Measurements from ENCODE around the gene EPHA1. TPM values are rescaled to one million over a fixed set of nuclear protein-coding genes. Genes with fewer than 3 reads are reported as not detected.

Gene EPHA1
- total RNA-seq, 1 donor from 2014 or later: 4.7 TPM

- H3K36me3 Mint-ChIP-seq (ENCODE audit: unreplicated experiment): no peaks in the 10 kb centered on the region
- TF ChIP-seq CTCF (IDR thresholded peaks at IDR 0.05; ENCODE audit: partially characterized antibody, unreplicated experiment): no peak
- DNase-seq: no peak
- H3K27ac Mint-ChIP-seq (ENCODE audit: unreplicated experiment): no peak overlapping the region
- H3K4me3 Mint-ChIP-seq (ENCODE audit: unreplicated experiment): no peak overlapping the region
- H3K27me3 Mint-ChIP-seq (ENCODE audit: unreplicated experiment): no peaks in the 10 kb centered on the region
- peaks cover 1% of the 10 kb centered on the region for H3K9me3 Mint-ChIP-seq (ENCODE audit: unreplicated experiment)
- no peaks in the 10 kb centered on the region for H3K4me1 Mint-ChIP-seq (ENCODE audit: low read depth, unreplicated experiment)
Observed at GRCh38 chr7:143455491-143455890, 46.8 kb upstream of the EPHA1 start.

GRCh38 chr7:143454091-143454680 is 45.5 kb upstream of the EPHA1 start:
- H3K27ac Mint-ChIP-seq (ENCODE audit: unreplicated experiment): no peak overlapping the region

GRCh38 chr7:143452495-143452894 is 43.8 kb upstream of the EPHA1 start:
- DNase-seq: no peak
- H3K27me3 Mint-ChIP-seq (ENCODE audit: unreplicated experiment): no peaks in the 10 kb centered on the region
- TF ChIP-seq CTCF (IDR thresholded peaks at IDR 0.05; ENCODE audit: partially characterized antibody, unreplicated experiment): no peak
- no peak overlapping the region for H3K27ac Mint-ChIP-seq (ENCODE audit: unreplicated experiment)
- H3K36me3 Mint-ChIP-seq (ENCODE audit: unreplicated experiment): no peaks in the 10 kb centered on the region
- no peaks in the 10 kb centered on the region for H3K4me1 Mint-ChIP-seq (ENCODE audit: low read depth, unreplicated experiment)
- H3K4me3 Mint-ChIP-seq (ENCODE audit: unreplicated experiment): no peak overlapping the region
- peaks cover 1% of the 10 kb centered on the region for H3K9me3 Mint-ChIP-seq (ENCODE audit: unreplicated experiment)

More at GRCh38 chr7:143454091-143454680, 45.5 kb upstream of the EPHA1 start:
- Mint-ChIP-seq H3K4me3 (ENCODE audit: unreplicated experiment) (no peak overlapping the region), H3K9me3 (ENCODE audit: unreplicated experiment) (peaks cover 1% of the 10 kb centered on the region), H3K36me3 (ENCODE audit: unreplicated experiment) (no peaks in the 10 kb centered on the region), H3K27me3 (ENCODE audit: unreplicated experiment) (no peaks in the 10 kb centered on the region), H3K4me1 (ENCODE audit: low read depth, unreplicated experiment) (no peaks in the 10 kb centered on the region)
- TF ChIP-seq CTCF (IDR thresholded peaks at IDR 0.05; ENCODE audit: partially characterized antibody, unreplicated experiment): no peak
- DNase-seq: no peak

GRCh38 chr7:143451746-143452145 is 43.1 kb upstream of the EPHA1 start:
- DNase-seq: no peak
- peaks cover 1% of the 10 kb centered on the region for H3K9me3 Mint-ChIP-seq (ENCODE audit: unreplicated experiment)
- H3K27ac Mint-ChIP-seq (ENCODE audit: unreplicated experiment): no peak overlapping the region
- no peak for TF ChIP-seq CTCF (IDR thresholded peaks at IDR 0.05; ENCODE audit: partially characterized antibody, unreplicated experiment)
- no peaks in the 10 kb centered on the region for H3K4me1 Mint-ChIP-seq (ENCODE audit: low read depth, unreplicated experiment)
- no peaks in the 10 kb centered on the region for H3K27me3 Mint-ChIP-seq (ENCODE audit: unreplicated experiment)
- no peak overlapping the region for H3K4me3 Mint-ChIP-seq (ENCODE audit: unreplicated experiment)
- H3K36me3 Mint-ChIP-seq (ENCODE audit: unreplicated experiment): no peaks in the 10 kb centered on the region

- no peaks in the 10 kb centered on the region for H3K27me3 Mint-ChIP-seq (ENCODE audit: unreplicated experiment)
- TF ChIP-seq CTCF (IDR thresholded peaks at IDR 0.05; ENCODE audit: partially characterized antibody, unreplicated experiment): no peak
Observed at GRCh38 chr7:143451122-143451521, 42.5 kb upstream of the EPHA1 start.

More at GRCh38 chr7:143451122-143451521, 42.5 kb upstream of the EPHA1 start:
- Mint-ChIP-seq H3K4me1 (ENCODE audit: low read depth, unreplicated experiment) (no peaks in the 10 kb centered on the region), H3K9me3 (ENCODE audit: unreplicated experiment) (peaks cover 1% of the 10 kb centered on the region), H3K4me3 (ENCODE audit: unreplicated experiment) (no peak overlapping the region), H3K36me3 (ENCODE audit: unreplicated experiment) (no peaks in the 10 kb centered on the region), H3K27ac (ENCODE audit: unreplicated experiment) (no peak overlapping the region)
- DNase-seq: no peak

Measured in glutamatergic neuron (in vitro differentiated cells).